Panc1 (cell line): ENCODE measurements around the gene ARHGDIA. TPM values are rescaled to one million over a fixed set of nuclear protein-coding genes. Genes with fewer than 3 reads are reported as not detected.

Experiments used
- ATAC-seq: fragments of 200-7000 bp; cut with Tn5 transposase; 2 replicates; pipeline ENCODE4 v1.9.1; 2020; ENCODE audit warnings: mild to moderate bottlenecking, moderate library complexity
- BruUV-seq: library from RNA; stranded (reverse); fragments of 400-500 nt; replicated peaks from 2 replicates; lab custom pipeline; 2021; lab: Mats Ljungman, UMichigan
- CTCF ChIA-PET: fragments of 300-600 bp; sonication (Branson Sonifier 250); formaldehyde crosslinking; loops from one replicate; lab custom pipeline; 2022; ENCODE audit warnings: antibody characterized with exemption; lab: Charles Lee
- POLR2A ChIA-PET: fragments of 300-600 bp; sonication (Branson Sonifier 250); formaldehyde crosslinking; loops from one replicate; lab custom pipeline; 2022; ENCODE audit warnings: antibody characterized with exemption; lab: Charles Lee
- DNase-seq: peaks from one replicate; pipeline ENCODE4 v3.0.0-alpha.2; 2010; ENCODE audit warnings: low read depth, low spot score
- H3K27ac ChIP-seq: 2 replicates; pipeline ENCODE4 v1.5.1; 2011; ENCODE audit warnings: mild to moderate bottlenecking, low read length, inconsistent platforms
- H3K27me3 ChIP-seq: fragments of 200-500 bp; sonication (Bioruptor generic); 2 replicates; pipeline ENCODE4 v1.6.0; 2014; ENCODE audit warnings: low read length, inconsistent platforms; ENCODE audit not compliant: control insufficient read depth, insufficient read depth
- H3K36me3 ChIP-seq: fragments of 200-500 bp; sonication (Bioruptor generic); 2 replicates; pipeline ENCODE4 v1.5.1; 2014; ENCODE audit warnings: inconsistent platforms, mild to moderate bottlenecking, low read length, moderate library complexity; ENCODE audit not compliant: control insufficient read depth, insufficient read depth
- H3K4me1 ChIP-seq: 2 replicates; pipeline ENCODE4 v1.5.1; 2011; ENCODE audit warnings: inconsistent platforms, mild to moderate bottlenecking, low read length, moderate library complexity; ENCODE audit not compliant: control insufficient read depth, insufficient read depth
- H3K4me3 ChIP-seq, 2 experiments: 2 replicates each; pipeline ENCODE4 v1.5.1; 2011 to 2012; ENCODE audit warnings: low read depth in 2 of 2, low read length in 2 of 2, mild to moderate bottlenecking in 2 of 2, inconsistent platforms in 1 of 2, moderate library complexity in 1 of 2
- H3K9me3 ChIP-seq: fragments of 200-500 bp; sonication (Bioruptor generic); 2 replicates; pipeline ENCODE4 v1.5.1; 2014; ENCODE audit warnings: low read depth, mild to moderate bottlenecking, inconsistent platforms, low read length, moderate library complexity; ENCODE audit not compliant: control insufficient read depth, insufficient read depth
- CTCF ChIP-seq: fragments of 450-650 bp; IDR thresholded peaks from 2 replicates; pipeline ENCODE4 v1.5.1; 2017; ENCODE audit warnings: mild to moderate bottlenecking
- POLR2AphosphoS5 ChIP-seq: IDR thresholded peaks from 2 replicates; pipeline ENCODE4 v1.6.1; 2012; ENCODE audit warnings: mild to moderate bottlenecking, low read depth, low read length, moderate library complexity
- REST ChIP-seq, 2 experiments: IDR thresholded peaks; 2 replicates each; pipeline ENCODE4 v1.6.1; 2011 to 2012; ENCODE audit warnings: low read depth in 2 of 2, control low read depth in 1 of 2, low read length in 1 of 2, mild to moderate bottlenecking in 1 of 2, moderate library complexity in 1 of 2; ENCODE audit not compliant: insufficient read depth in 1 of 2
- SIN3A ChIP-seq: IDR thresholded peaks from 2 replicates; pipeline ENCODE4 v1.6.1; 2012; ENCODE audit warnings: low read depth, mild to moderate bottlenecking, low read length, moderate library complexity, borderline replicate concordance; ENCODE audit not compliant: insufficient read depth
- TCF7L2 ChIP-seq: IDR thresholded peaks from 2 replicates; pipeline ENCODE4 v1.6.1; 2011; ENCODE audit warnings: mild to moderate bottlenecking, low read depth, low read length, inconsistent platforms
- in situ Hi-C: cut with HindIII; loops from 2 replicates; pipeline ENCODE4 v1.10.0; 2016; ENCODE audit warnings: low sequenced_read_pairs, low pct_unique_long_range_greater_than_20kb
- intact Hi-C: fragments of 100-400 bp; cut with micrococcal nuclease; formaldehyde crosslinking; loops from one replicate; pipeline ENCODE4 v1.10.0; 2022; ENCODE audit not compliant: unreplicated experiment
- total RNA-seq: library from RNA; stranded (reverse); gene quantifications from one replicate; pipeline ENCODE4 v1.2.1, GENCODE V29; 2021; ENCODE audit not compliant: unreplicated experiment

ARHGDIA gene
- total RNA-seq, 1 experiment from 2014 or later, result 420 TPM

- ChIA-PET POLR2A (interaction anchor here (0.5 kb wide), 1 partner anchor 905 kb away, joined by 4 read pairs; no protein-coding TSS in a partner anchor), CTCF (no interaction called here)
- no peaks in the 10 kb centered on the region for H3K27me3 ChIP-seq
- ATAC-seq, result no peak
- no TSS peak for BruUV-seq
- TF ChIP-seq CTCF (no peak), POLR2AphosphoS5 (no peak), TCF7L2 (no peak), REST (IDR thresholded peaks at IDR 0.05; ENCODE audit: insufficient read depth in 1 of 2, low read depth in 2 of 2, low read length in 1 of 2) (no peak), SIN3A (no peak)
- DNase-seq, result no peak
- intact Hi-C loops (no loop called here), in situ Hi-C loops (no loop called here)
- no peak overlapping the region for H3K27ac ChIP-seq
- H3K36me3 ChIP-seq, result peaks cover 14% of the 10 kb centered on the region
- peaks cover 42% of the 10 kb centered on the region for H3K4me1 ChIP-seq
- no peak overlapping the region for H3K4me3 ChIP-seq
- no peaks in the 10 kb centered on the region for H3K9me3 ChIP-seq
These were observed 43.1 kb upstream of the ARHGDIA start for GRCh38 chr17:81914103-81914850.

DNA sequence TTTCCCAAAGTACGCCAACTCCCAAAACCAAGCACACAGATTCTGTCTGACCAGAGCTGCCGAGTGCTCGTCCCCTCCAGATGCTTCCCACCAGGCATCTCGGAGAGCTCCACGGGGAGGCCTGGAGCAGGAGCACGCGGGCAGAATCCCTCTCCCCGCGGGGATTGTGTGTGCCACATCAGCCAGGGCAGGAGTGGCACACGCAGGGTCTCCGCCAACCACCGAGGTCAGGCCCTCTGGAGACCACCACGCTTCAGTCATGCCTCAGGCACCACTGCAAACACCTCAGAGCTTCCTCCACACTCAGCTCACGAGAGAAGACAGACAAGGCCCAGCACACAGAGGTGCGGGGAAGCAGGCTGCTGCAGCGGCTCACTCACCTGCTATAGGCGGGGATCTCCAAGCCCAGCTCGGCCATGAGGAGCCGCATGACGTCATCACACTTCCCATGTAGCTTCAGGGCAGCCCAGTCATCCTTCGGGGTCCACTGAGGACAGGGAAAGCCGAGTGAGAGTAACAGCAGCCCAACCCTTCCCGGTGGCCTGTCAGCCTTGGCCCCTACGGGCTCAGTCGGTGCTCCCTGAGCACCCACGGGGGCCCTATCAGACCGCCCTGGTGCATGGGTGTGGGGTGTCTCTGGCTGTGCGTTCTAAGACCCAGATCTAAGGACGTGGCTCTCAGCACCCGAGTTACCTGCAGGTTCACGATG, 42.4 kb upstream of the ARHGDIA start:
- in situ Hi-C loops, result no loop called here
- DNase-seq, result no peak
- H3K4me3 ChIP-seq, result no peak overlapping the region
- intact Hi-C loops, result no loop called here
- peaks cover 35% of the 10 kb centered on the region for H3K4me1 ChIP-seq
- no peak for ATAC-seq
- no peaks in the 10 kb centered on the region for H3K9me3 ChIP-seq
- CTCF ChIA-PET, result no interaction called here
- POLR2A ChIA-PET, result interaction anchor here (0.5 to 1.4 kb wide), 2 partner anchors 12 to 904 kb away, joined by 3 to 4 read pairs; no protein-coding TSS in a partner anchor
- H3K27ac ChIP-seq, result no peak overlapping the region
- TF ChIP-seq SIN3A (no peak), POLR2AphosphoS5 (no peak)
- H3K36me3 ChIP-seq, result peaks cover 14% of the 10 kb centered on the region
- H3K27me3 ChIP-seq, result no peaks in the 10 kb centered on the region
- no TSS peak for BruUV-seq
